Prostate gland (tissue), 2 donors: ENCODE data around the gene XCL1. TPM values are rescaled to one million over a fixed set of nuclear protein-coding genes. Genes with fewer than 3 reads are reported as not detected.
A peak's percentile ranks its signal among the peaks of the same experiment; 100 is the strongest.

Experiments
- DNase-seq: peaks from one replicate; pipeline ENCODE4 v3.0.0-alpha.2; 2019; ENCODE audit warnings: low spot score
- H3K27ac ChIP-seq, 2 donors: fragments of 200-600 bp; sonication (generic); 2 replicates each; pipeline ENCODE4 v1.5.1; 2017 to 2019
- H3K27me3 ChIP-seq: fragments of 200-600 bp; sonication (generic); replicated peaks from 2 replicates; pipeline ENCODE4 v1.5.1; 2019; ENCODE audit not compliant: insufficient read depth
- H3K36me3 ChIP-seq, 2 donors: fragments of 200-600 bp; sonication (generic); 1 replicate in 1 of 2; 2 replicates in 1 of 2; pipeline versions ENCODE4 v1.5.1 to v1.8.1; 2017 to 2019
- H3K4me1 ChIP-seq: fragments of 200-600 bp; sonication (generic); replicated peaks from 2 replicates; pipeline ENCODE4 v1.5.1; 2019
- H3K4me3 ChIP-seq, 2 donors: fragments of 200-600 bp; sonication (generic); 2 replicates each; pipeline ENCODE4 v1.5.1; 2017 to 2019
- H3K9me3 ChIP-seq: fragments of 200-600 bp; sonication (generic); 2 replicates; pipeline ENCODE4 v1.5.1; 2017
- CTCF ChIP-seq, 4 experiments: fragments of 200-600 bp in 2 of 4; fragments of 450-650 bp in 2 of 4; sonication (generic) in 2 of 4; IDR thresholded peaks; 1 replicate in 3 of 4; 2 replicates in 1 of 4; pipeline ENCODE4 v1.5.1; 2016 to 2019; ENCODE audit warnings: antibody characterized with exemption in 4 of 4, mild to moderate bottlenecking in 2 of 4, moderate library complexity in 2 of 4
- POLR2A ChIP-seq: fragments of 450-650 bp; IDR thresholded peaks from one replicate; pipeline ENCODE4 v1.6.1; 2016; ENCODE audit warnings: antibody characterized with exemption, mild to moderate bottlenecking
- POLR2AphosphoS5 ChIP-seq: sonication (generic); formaldehyde crosslinking; IDR thresholded peaks from one replicate; pipeline ENCODE4 v1.6.1; 2017; ENCODE audit warnings: antibody characterized with exemption
- WGBS: methylation state at CpG from one replicate; pipeline ENCODE4 v1.1.5; 2018; 5-methylcytosine and 5-hydroxymethylcytosine counted together
- intact Hi-C: fragments of 100-400 bp; cut with DNase I; formaldehyde crosslinking; loops from one replicate; pipeline ENCODE4 v1.14.2; 2022
- total RNA-seq, 2 donors: library from RNA; depleted of rRNA; stranded (reverse); fragments of >200 nt; gene quantifications; one replicate each; pipeline ENCODE4 v1.1.0, GENCODE V29; 2016

Gene XCL1
- total RNA-seq, 2 donors from 2014 or later, result not detected

GRCh38 chr1:168560370-168560769 is 16.0 kb upstream of the XCL1 start:
- H3K4me3 ChIP-seq, result no peak overlapping the region
- H3K4me1 ChIP-seq, result no peaks in the 10 kb centered on the region
- DNase-seq, result no peak
- intact Hi-C loops, result no loop called here
- no peaks in the 10 kb centered on the region for H3K27me3 ChIP-seq
- H3K9me3 ChIP-seq, result no peaks in the 10 kb centered on the region
- TF ChIP-seq POLR2A (no peak), POLR2AphosphoS5 (peak; percentile 52)
- H3K36me3 ChIP-seq, result no peaks in the 10 kb centered on the region
- no peak overlapping the region for H3K27ac ChIP-seq

- DNase-seq, result no peak
- no peak overlapping the region for H3K4me3 ChIP-seq
- no peaks in the 10 kb centered on the region for H3K9me3 ChIP-seq
- TF ChIP-seq POLR2A, result no peak
- TF ChIP-seq POLR2AphosphoS5, result no peak
- no peak for TF ChIP-seq CTCF (IDR thresholded peaks at IDR 0.05)
- no peaks in the 10 kb centered on the region for H3K27me3 ChIP-seq
- H3K27ac ChIP-seq, result no peak overlapping the region
- intact Hi-C loops, result no loop called here
- 85% methylated on average over 2 of the region's 2 CpGs for WGBS
- no peaks in the 10 kb centered on the region for H3K4me1 ChIP-seq
- no peaks in the 10 kb centered on the region for H3K36me3 ChIP-seq
Measured at GRCh38 chr1:168561989-168562388, 14.4 kb upstream of the XCL1 start.

- no peaks in the 10 kb centered on the region for H3K4me1 ChIP-seq
- intact Hi-C loops, result no loop called here
- H3K27ac ChIP-seq, result no peak overlapping the region
- no peaks in the 10 kb centered on the region for H3K27me3 ChIP-seq
- H3K36me3 ChIP-seq, result no peaks in the 10 kb centered on the region
- H3K4me3 ChIP-seq, result no peak overlapping the region
- no peaks in the 10 kb centered on the region for H3K9me3 ChIP-seq
- no peak for TF ChIP-seq CTCF (IDR thresholded peaks at IDR 0.05)
- no peak for TF ChIP-seq POLR2A
- no peak for TF ChIP-seq POLR2AphosphoS5
- WGBS, result 19% methylated on average over 4 of the region's 4 CpGs
- no peak for DNase-seq
Measured at GRCh38 chr1:168565825-168566224, 10.6 kb upstream of the XCL1 start.

GRCh38 chr1:168567007-168567406 is 9.4 kb upstream of the XCL1 start:
- Histone ChIP-seq H3K27me3 (no peaks in the 10 kb centered on the region), H3K4me3 (no peak overlapping the region), H3K4me1 (no peaks in the 10 kb centered on the region), H3K27ac (no peak overlapping the region), H3K36me3 (no peaks in the 10 kb centered on the region), H3K9me3 (no peaks in the 10 kb centered on the region)
- WGBS, result 96% methylated on average over 1 of the region's 1 CpG
- no peak for DNase-seq
- TF ChIP-seq POLR2AphosphoS5 (no peak), CTCF (IDR thresholded peaks at IDR 0.05) (no peak), POLR2A (no peak)
- intact Hi-C loops, result no loop called here

- no peak for DNase-seq
- 91% methylated on average over 3 of the region's 3 CpGs for WGBS
- no peak for TF ChIP-seq POLR2A
- TF ChIP-seq POLR2AphosphoS5, result no peak
- no peak for TF ChIP-seq CTCF (IDR thresholded peaks at IDR 0.05)
- H3K27me3 ChIP-seq, result no peaks in the 10 kb centered on the region
- H3K27ac ChIP-seq, result no peak overlapping the region
- H3K9me3 ChIP-seq, result no peaks in the 10 kb centered on the region
- H3K4me1 ChIP-seq, result no peaks in the 10 kb centered on the region
- no peak overlapping the region for H3K4me3 ChIP-seq
- no peaks in the 10 kb centered on the region for H3K36me3 ChIP-seq
- intact Hi-C loops, result no loop called here
Measured at GRCh38 chr1:168567568-168567967, 8.8 kb upstream of the XCL1 start.
